H9 (cell line): ENCODE results near the gene PRSS1. TPM values are rescaled to one million over a fixed set of nuclear protein-coding genes. Genes with fewer than 3 reads are reported as not detected.

Experiments
- DNase-seq: peaks from one replicate; pipeline ENCODE4 v3.0.0-alpha.2; 2017
- H2AFZ ChIP-seq: one replicate; pipeline ENCODE4 v1.6.1; 2013; ENCODE audit warnings: mild to moderate bottlenecking, low read length, control low read depth, moderate library complexity
- H2AK5ac ChIP-seq: 2 replicates; pipeline ENCODE4 v1.6.1; 2013; ENCODE audit warnings: low read length, control low read depth, mixed read lengths; ENCODE audit not compliant: insufficient read length
- H2BK120ac ChIP-seq: one replicate; pipeline ENCODE4 v1.6.1; 2013; ENCODE audit warnings: low read depth, mild to moderate bottlenecking, low read length, control low read depth, inconsistent platforms; ENCODE audit not compliant: poor library complexity, severe bottlenecking
- H2BK12ac ChIP-seq: 2 replicates; pipeline ENCODE4 v1.6.1; 2013; ENCODE audit warnings: low read length, control low read depth, mixed read lengths, low read depth; ENCODE audit not compliant: insufficient read length
- H2BK15ac ChIP-seq: 2 replicates; pipeline ENCODE4 v1.6.1; 2013; ENCODE audit warnings: low read depth, low read length, control low read depth
- H2BK20ac ChIP-seq: one replicate; pipeline ENCODE4 v1.6.1; 2013; ENCODE audit warnings: low read depth, mild to moderate bottlenecking, low read length, control low read depth, inconsistent platforms; ENCODE audit not compliant: poor library complexity, severe bottlenecking
- H2BK5ac ChIP-seq: 2 replicates; pipeline ENCODE4 v1.6.1; 2013; ENCODE audit warnings: low read length, control low read depth, mixed read lengths; ENCODE audit not compliant: insufficient read length
- H3K14ac ChIP-seq: 2 replicates; pipeline ENCODE4 v1.6.1; 2013; ENCODE audit warnings: low read length, control low read depth; ENCODE audit not compliant: insufficient read depth
- H3K18ac ChIP-seq: 2 replicates; pipeline ENCODE4 v1.6.1; 2013; ENCODE audit warnings: low read depth, mild to moderate bottlenecking, mixed read lengths, low read length, control low read depth; ENCODE audit not compliant: insufficient read length
- H3K23ac ChIP-seq: 2 replicates; pipeline ENCODE4 v1.6.1; 2013; ENCODE audit warnings: low read length, control low read depth, mixed read lengths, low read depth; ENCODE audit not compliant: insufficient read length
- H3K23me2 ChIP-seq: 2 replicates; pipeline ENCODE4 v1.6.1; 2013; ENCODE audit warnings: low read depth, mild to moderate bottlenecking, mixed read lengths, low read length, control low read depth; ENCODE audit not compliant: insufficient read length, poor library complexity, severe bottlenecking
- H3K27ac ChIP-seq: 2 replicates; pipeline ENCODE4 v1.5.1; 2013; ENCODE audit warnings: low read length, control low read depth, mixed read lengths, low read depth; ENCODE audit not compliant: insufficient read length
- H3K27me3 ChIP-seq: 2 replicates; pipeline ENCODE4 v1.6.1; 2013; ENCODE audit warnings: low read length, control low read depth, inconsistent platforms; ENCODE audit not compliant: insufficient read depth
- H3K4ac ChIP-seq: 2 replicates; pipeline ENCODE4 v1.6.1; 2013; ENCODE audit warnings: low read depth, mild to moderate bottlenecking, control low read depth, inconsistent platforms, low read length, moderate library complexity
- H3K4me1 ChIP-seq: 2 replicates; pipeline ENCODE4 v1.6.1; 2013; ENCODE audit warnings: low read length, control low read depth, inconsistent platforms; ENCODE audit not compliant: insufficient read depth
- H3K4me2 ChIP-seq: 2 replicates; pipeline ENCODE4 v1.6.1; 2013; ENCODE audit warnings: low read length, control low read depth, mixed read lengths; ENCODE audit not compliant: insufficient read length, insufficient read depth
- H3K56ac ChIP-seq: 2 replicates; pipeline ENCODE4 v1.6.1; 2013; ENCODE audit warnings: low read depth, mild to moderate bottlenecking, mixed read lengths, low read length, control low read depth; ENCODE audit not compliant: insufficient read length
- H3K79me1 ChIP-seq: 2 replicates; pipeline ENCODE4 v1.6.1; 2013; ENCODE audit warnings: low read depth, mild to moderate bottlenecking, moderate library complexity, low read length, control low read depth, inconsistent platforms; ENCODE audit not compliant: insufficient read depth, poor library complexity, severe bottlenecking
- H3K79me2 ChIP-seq: 2 replicates; pipeline ENCODE4 v1.6.1; 2013; ENCODE audit warnings: low read length, control low read depth, inconsistent platforms; ENCODE audit not compliant: insufficient read depth
- H3K9ac ChIP-seq: 2 replicates; pipeline ENCODE4 v1.6.1; 2013; ENCODE audit warnings: low read length, control low read depth, mixed read lengths; ENCODE audit not compliant: insufficient read length; ENCODE audit errors: extremely low read depth
- H3K9me3 ChIP-seq: one replicate; pipeline ENCODE4 v1.6.1; 2013; ENCODE audit warnings: low read depth, low read length, inconsistent platforms; ENCODE audit not compliant: control insufficient read depth
- H3T11ph ChIP-seq: one replicate; pipeline ENCODE4 v1.6.1; 2013; ENCODE audit warnings: mild to moderate bottlenecking, low read length, control low read depth, inconsistent platforms
- H4K20me1 ChIP-seq: one replicate; pipeline ENCODE4 v1.6.1; 2013; ENCODE audit not compliant: control insufficient read depth, insufficient read length, insufficient read depth
- H4K5ac ChIP-seq: 2 replicates; pipeline ENCODE4 v1.6.1; 2013; ENCODE audit warnings: low read depth, mild to moderate bottlenecking, mixed read lengths, low read length, control low read depth; ENCODE audit not compliant: insufficient read length
- H4K8ac ChIP-seq: replicated peaks from 2 replicates; pipeline ENCODE4 v1.6.1; 2013; ENCODE audit warnings: low read length, control low read depth, mixed read lengths, low read depth; ENCODE audit not compliant: insufficient read length
- H4K91ac ChIP-seq: 2 replicates; pipeline ENCODE4 v1.6.1; 2013; ENCODE audit warnings: low read depth, mild to moderate bottlenecking, moderate library complexity, mixed read lengths, low read length, control low read depth; ENCODE audit not compliant: insufficient read length
- H3K27ac Mint-ChIP-seq, 3 experiments: 2 replicates in 2 of 3; 3 replicates in 1 of 3; pipeline ENCODE4 v1.8.0; 2020 to 2021; ENCODE audit warnings: mixed read lengths in 3 of 3, mild to moderate bottlenecking in 1 of 3, moderate library complexity in 1 of 3
- H3K27me3 Mint-ChIP-seq: 2 replicates; pipeline ENCODE4 v1.8.0; 2021; ENCODE audit warnings: low read depth, mild to moderate bottlenecking, moderate library complexity, mixed read lengths
- H3K36me3 Mint-ChIP-seq, 3 experiments: 2 replicates in 2 of 3; 3 replicates in 1 of 3; pipeline ENCODE4 v1.8.0; 2020 to 2021; ENCODE audit warnings: low read depth in 3 of 3, mixed read lengths in 3 of 3; ENCODE audit not compliant: insufficient read depth in 1 of 3
- H3K4me1 Mint-ChIP-seq, 2 experiments: 2 replicates each; pipeline ENCODE4 v1.8.0; 2020; ENCODE audit warnings: mixed read lengths in 2 of 2
- H3K4me3 Mint-ChIP-seq, 2 experiments: 2 replicates in 1 of 2; 3 replicates in 1 of 2; pipeline ENCODE4 v1.8.0; 2020 to 2021; ENCODE audit warnings: mild to moderate bottlenecking in 2 of 2, mixed read lengths in 2 of 2, moderate library complexity in 1 of 2
- H3K9me3 Mint-ChIP-seq, 2 experiments: 2 replicates in 1 of 2; 3 replicates in 1 of 2; pipeline ENCODE4 v1.8.0; 2020; ENCODE audit warnings: mild to moderate bottlenecking in 2 of 2, mixed read lengths in 2 of 2, moderate library complexity in 1 of 2
- WGBS: extraction: QIAGEN DNeasy Blood & Tissue Kit; methylation state at CpG from one replicate; pipeline ENCODE4 v1.1.7; 2013; ENCODE audit warnings: missing lambda C conversion rate, low lambda C conversion rate, mixed read lengths; ENCODE audit not compliant: insufficient read length; ENCODE audit errors: extremely low coverage; 5-methylcytosine and 5-hydroxymethylcytosine counted together
- total RNA-seq: library from RNA; stranded (reverse); gene quantifications from 2 replicates; pipeline ENCODE4 v1.2.1, GENCODE V29; 2021
- TF ChIP-seq, protein P1 (sequence below): fragments of 200-600 bp; sonication (generic); conservative IDR thresholded peaks from 3 replicates; pipeline ENCODE4 v1.8.0; 2021; ENCODE audit warnings: antibody characterized with exemption, mild to moderate bottlenecking

Gene PRSS1
- total RNA-seq, 1 experiment from 2014 or later: not detected

DNA sequence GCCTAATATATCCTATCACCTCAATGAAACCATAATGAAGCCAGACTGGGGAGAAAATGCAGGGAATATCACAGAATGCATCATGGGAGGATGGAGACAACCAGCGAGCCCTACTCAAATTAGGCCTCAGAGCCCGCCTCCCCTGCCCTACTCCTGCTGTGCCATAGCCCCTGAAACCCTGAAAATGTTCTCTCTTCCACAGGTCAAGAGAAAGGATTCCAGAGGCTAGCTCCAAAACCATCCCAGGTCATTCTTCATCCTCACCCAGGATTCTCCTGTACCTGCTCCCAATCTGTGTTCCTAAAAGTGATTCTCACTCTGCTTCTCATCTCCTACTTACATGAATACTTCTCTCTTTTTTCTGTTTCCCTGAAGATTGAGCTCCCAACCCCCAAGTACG lies 53.0 kb downstream of the PRSS1 start:
- no peaks in the 10 kb centered on the region for H3K9me3 Mint-ChIP-seq
- H2BK20ac ChIP-seq: no peak overlapping the region
- H3K23me2 ChIP-seq: peaks cover 4% of the 10 kb centered on the region
- H2BK120ac ChIP-seq: no peak overlapping the region
- H3K27ac ChIP-seq: no peak overlapping the region
- no peaks in the 10 kb centered on the region for H3K79me1 ChIP-seq
- peaks cover 15% of the 10 kb centered on the region; the same call in 1 of the 2 replicates for H3K27me3 ChIP-seq
- H3K9ac ChIP-seq: no peak overlapping the region
- no peak overlapping the region for H2AK5ac ChIP-seq
- no peak overlapping the region for H3K4me2 ChIP-seq
- no peak overlapping the region for H2BK15ac ChIP-seq
- peak; percentile 1 for DNase-seq
- no peak overlapping the region for H3K56ac ChIP-seq
- peaks cover 30 to 35% of the 10 kb centered on the region in 2 experiments for H3K4me1 Mint-ChIP-seq
- no peak overlapping the region for H3K14ac ChIP-seq
- no peak overlapping the region for H4K8ac ChIP-seq
- H3K4ac ChIP-seq: no peak overlapping the region
- peaks cover 7 to 10% (median 7%) of the 10 kb centered on the region in 3 experiments for H3K36me3 Mint-ChIP-seq
- no peak overlapping the region for H3K23ac ChIP-seq
- H2BK5ac ChIP-seq: no peak overlapping the region
- TF ChIP-seq, protein P1, sequence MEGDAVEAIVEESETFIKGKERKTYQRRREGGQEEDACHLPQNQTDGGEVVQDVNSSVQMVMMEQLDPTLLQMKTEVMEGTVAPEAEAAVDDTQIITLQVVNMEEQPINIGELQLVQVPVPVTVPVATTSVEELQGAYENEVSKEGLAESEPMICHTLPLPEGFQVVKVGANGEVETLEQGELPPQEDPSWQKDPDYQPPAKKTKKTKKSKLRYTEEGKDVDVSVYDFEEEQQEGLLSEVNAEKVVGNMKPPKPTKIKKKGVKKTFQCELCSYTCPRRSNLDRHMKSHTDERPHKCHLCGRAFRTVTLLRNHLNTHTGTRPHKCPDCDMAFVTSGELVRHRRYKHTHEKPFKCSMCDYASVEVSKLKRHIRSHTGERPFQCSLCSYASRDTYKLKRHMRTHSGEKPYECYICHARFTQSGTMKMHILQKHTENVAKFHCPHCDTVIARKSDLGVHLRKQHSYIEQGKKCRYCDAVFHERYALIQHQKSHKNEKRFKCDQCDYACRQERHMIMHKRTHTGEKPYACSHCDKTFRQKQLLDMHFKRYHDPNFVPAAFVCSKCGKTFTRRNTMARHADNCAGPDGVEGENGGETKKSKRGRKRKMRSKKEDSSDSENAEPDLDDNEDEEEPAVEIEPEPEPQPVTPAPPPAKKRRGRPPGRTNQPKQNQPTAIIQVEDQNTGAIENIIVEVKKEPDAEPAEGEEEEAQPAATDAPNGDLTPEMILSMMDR: no peak
- no CpG with 5 or more reads among the region's 3 CpGs for WGBS
- no peak overlapping the region for H2BK12ac ChIP-seq
- H3K9me3 ChIP-seq: no peaks in the 10 kb centered on the region
- H3K4me1 ChIP-seq: no peaks in the 10 kb centered on the region; the same call in 1 of the 2 replicates
- H4K91ac ChIP-seq: no peak overlapping the region
- H3K4me3 Mint-ChIP-seq: no peak overlapping the region
- H3T11ph ChIP-seq: no peak overlapping the region
- no peak overlapping the region for H2AFZ ChIP-seq
- no peak overlapping the region for H4K5ac ChIP-seq
- H4K20me1 ChIP-seq: no peaks in the 10 kb centered on the region
- peaks cover 88% of the 10 kb centered on the region for H3K27me3 Mint-ChIP-seq
- no peak overlapping the region for H3K18ac ChIP-seq
- H3K27ac Mint-ChIP-seq: no peak overlapping the region
- no peaks in the 10 kb centered on the region for H3K79me2 ChIP-seq

Other genes with a start within 250 kb of the PRSS1 start
- gene PRSS2, start 21.5 kb downstream of the PRSS1 start, total RNA-seq: not detected in 2 replicates
- 9.7 and 11.6 TPM in 2 replicates for gene EPHB6, start 105.6 kb downstream of the PRSS1 start, total RNA-seq
- gene TRPV6, start 136.3 kb downstream of the PRSS1 start, total RNA-seq: 0.61 and 0.81 TPM in 2 replicates
- not detected in 2 replicates for gene TRPV5, start 184.3 kb downstream of the PRSS1 start, total RNA-seq
- gene LLCFC1, start 190.0 kb downstream of the PRSS1 start, total RNA-seq: not detected in 2 replicates
- 0.72 and 1.5 TPM in 2 replicates for gene KEL, start 212.9 kb downstream of the PRSS1 start, total RNA-seq